Uterus (tissue), 4 donors: Measurements from ENCODE around the gene STUB1. TPM values are rescaled to one million over a fixed set of nuclear protein-coding genes. Genes with fewer than 3 reads are reported as not detected.

Experiments used
- DNase-seq, 2 donors: peaks; one replicate each; pipeline ENCODE4 v3.0.0-alpha.2; 2019 to 2020
- H3K27ac ChIP-seq, 2 donors: fragments of 200-600 bp; sonication (generic); 1 replicate in 1 of 2; 2 replicates in 1 of 2; pipeline ENCODE4 v1.5.1; 2016 to 2018
- H3K27me3 ChIP-seq, 2 donors: fragments of 200-600 bp; sonication (generic); one replicate each; pipeline ENCODE4 v1.5.1; 2018 to 2019; ENCODE audit warnings: control low read depth in 1 of 2
- H3K36me3 ChIP-seq, 2 donors: fragments of 200-600 bp; sonication (generic); one replicate each; pipeline ENCODE4 v1.5.1; 2019; ENCODE audit warnings: control low read depth in 1 of 2
- H3K4me1 ChIP-seq, 2 donors: fragments of 200-600 bp; sonication (generic); one replicate each; pipeline ENCODE4 v1.5.1; 2018 to 2019; ENCODE audit warnings: control low read depth in 1 of 2
- H3K4me3 ChIP-seq, 2 donors: fragments of 200-600 bp; sonication (generic); 1 replicate in 1 of 2; 2 replicates in 1 of 2; pipeline ENCODE4 v1.5.1; 2018 to 2019; ENCODE audit warnings: mild to moderate bottlenecking in 1 of 2
- H3K9me3 ChIP-seq, 2 donors: fragments of 200-600 bp; sonication (generic); one replicate each; pipeline ENCODE4 v1.5.1; 2019; ENCODE audit warnings: control low read depth in 1 of 2
- POLR2A ChIP-seq, 2 donors: fragments of 450-650 bp; IDR thresholded peaks; one replicate each; pipeline ENCODE4 v1.6.1; 2016; ENCODE audit warnings: antibody characterized with exemption in 2 of 2, mild to moderate bottlenecking in 1 of 2, moderate library complexity in 1 of 2
- intact Hi-C: fragments of 100-400 bp; cut with DNase I; formaldehyde crosslinking; loops from one replicate; pipeline ENCODE4 v1.15.1; 2023; ENCODE audit warnings: low total_unique reads
- total RNA-seq, 4 donors: library from RNA; depleted of rRNA in 3 of 4; stranded (reverse); fragments of >200 nt in 3 of 4; gene quantifications; one replicate each; pipeline versions ENCODE4 v1.1.0 to v1.2.4, GENCODE V29; 2014 to 2023
- TF ChIP-seq, protein P1 (sequence below), 4 experiments: fragments of 200-600 bp in 2 of 4; fragments of 450-650 bp in 2 of 4; sonication (generic) in 2 of 4; IDR thresholded peaks; one replicate each; pipeline ENCODE4 v1.5.1; 2016 to 2019; ENCODE audit warnings: antibody characterized with exemption in 4 of 4, mild to moderate bottlenecking in 2 of 4, moderate library complexity in 1 of 4
- donor health status: DM: yes; HTN: yes; CAD: no.

Gene STUB1
- total RNA-seq, 4 donors from 2014 or later = 62.7 to 212 (median 93.3) TPM

DNA sequence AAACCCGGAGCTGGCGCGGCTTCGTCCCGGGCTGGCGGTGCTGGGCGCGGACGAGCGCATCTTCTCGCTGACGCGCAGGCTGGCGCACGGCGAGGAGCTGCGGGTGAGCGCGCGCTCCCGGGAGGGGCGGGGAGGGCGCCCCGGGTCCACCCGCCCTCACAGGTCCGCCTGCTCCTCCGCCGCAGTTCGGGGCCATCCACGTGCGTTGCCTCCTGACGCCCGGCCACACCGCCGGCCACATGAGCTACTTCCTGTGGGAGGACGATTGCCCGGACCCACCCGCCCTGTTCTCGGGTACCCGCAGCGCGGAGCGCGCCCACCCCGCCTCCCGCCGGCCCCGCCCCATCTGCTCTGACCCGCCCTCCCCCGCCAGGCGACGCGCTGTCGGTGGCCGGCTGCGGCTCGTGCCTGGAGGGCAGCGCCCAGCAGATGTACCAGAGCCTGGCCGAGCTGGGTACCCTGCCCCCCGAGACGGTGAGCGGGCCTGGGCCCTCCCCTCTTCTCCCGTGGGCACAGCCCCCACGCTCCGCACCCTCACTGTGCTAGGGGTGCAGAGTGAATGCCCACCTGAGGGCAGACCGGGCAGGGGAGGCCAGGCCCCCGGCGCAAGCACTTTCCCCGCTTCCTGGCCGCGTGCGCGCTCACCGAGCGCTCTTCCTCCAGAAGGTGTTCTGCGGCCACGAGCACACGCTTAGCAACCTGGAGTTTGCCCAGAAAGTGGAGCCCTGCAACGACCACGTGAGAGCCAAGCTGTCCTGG, 48.1 kb downstream of the STUB1 start:
- intact Hi-C loops = no loop called here
- no peaks in the 10 kb centered on the region for H3K36me3 ChIP-seq
- H3K4me1 ChIP-seq = peaks cover 0 to 18% of the 10 kb centered on the region in 2 donors
- DNase-seq = no peak
- peak overlapping the region in 1 of 2 donors; percentile 11 for H3K4me3 ChIP-seq
- peaks cover 0 to 28% of the 10 kb centered on the region in 2 donors for H3K27me3 ChIP-seq
- no peak overlapping the region for H3K27ac ChIP-seq
- H3K9me3 ChIP-seq = no peaks in the 10 kb centered on the region
- TF ChIP-seq POLR2A (IDR thresholded peaks at IDR 0.05) = no peak
- TF ChIP-seq, protein P1, sequence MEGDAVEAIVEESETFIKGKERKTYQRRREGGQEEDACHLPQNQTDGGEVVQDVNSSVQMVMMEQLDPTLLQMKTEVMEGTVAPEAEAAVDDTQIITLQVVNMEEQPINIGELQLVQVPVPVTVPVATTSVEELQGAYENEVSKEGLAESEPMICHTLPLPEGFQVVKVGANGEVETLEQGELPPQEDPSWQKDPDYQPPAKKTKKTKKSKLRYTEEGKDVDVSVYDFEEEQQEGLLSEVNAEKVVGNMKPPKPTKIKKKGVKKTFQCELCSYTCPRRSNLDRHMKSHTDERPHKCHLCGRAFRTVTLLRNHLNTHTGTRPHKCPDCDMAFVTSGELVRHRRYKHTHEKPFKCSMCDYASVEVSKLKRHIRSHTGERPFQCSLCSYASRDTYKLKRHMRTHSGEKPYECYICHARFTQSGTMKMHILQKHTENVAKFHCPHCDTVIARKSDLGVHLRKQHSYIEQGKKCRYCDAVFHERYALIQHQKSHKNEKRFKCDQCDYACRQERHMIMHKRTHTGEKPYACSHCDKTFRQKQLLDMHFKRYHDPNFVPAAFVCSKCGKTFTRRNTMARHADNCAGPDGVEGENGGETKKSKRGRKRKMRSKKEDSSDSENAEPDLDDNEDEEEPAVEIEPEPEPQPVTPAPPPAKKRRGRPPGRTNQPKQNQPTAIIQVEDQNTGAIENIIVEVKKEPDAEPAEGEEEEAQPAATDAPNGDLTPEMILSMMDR (IDR thresholded peaks at IDR 0.05) = no peak

GRCh38 chr16:728890-729744, 48.9 kb downstream of the STUB1 start:
- no peak overlapping the region for H3K4me3 ChIP-seq
- no peak for DNase-seq
- no peak overlapping the region for H3K27ac ChIP-seq
- no peaks in the 10 kb centered on the region for H3K36me3 ChIP-seq
- TF ChIP-seq POLR2A (IDR thresholded peaks at IDR 0.05) = no peak
- TF ChIP-seq, protein P1 (IDR thresholded peaks at IDR 0.05) = no peak
- intact Hi-C loops = no loop called here
- no peaks in the 10 kb centered on the region for H3K9me3 ChIP-seq
- H3K4me1 ChIP-seq = peaks cover 0 to 18% of the 10 kb centered on the region in 2 donors
- H3K27me3 ChIP-seq = peaks cover 0 to 28% of the 10 kb centered on the region in 2 donors

DNA sequence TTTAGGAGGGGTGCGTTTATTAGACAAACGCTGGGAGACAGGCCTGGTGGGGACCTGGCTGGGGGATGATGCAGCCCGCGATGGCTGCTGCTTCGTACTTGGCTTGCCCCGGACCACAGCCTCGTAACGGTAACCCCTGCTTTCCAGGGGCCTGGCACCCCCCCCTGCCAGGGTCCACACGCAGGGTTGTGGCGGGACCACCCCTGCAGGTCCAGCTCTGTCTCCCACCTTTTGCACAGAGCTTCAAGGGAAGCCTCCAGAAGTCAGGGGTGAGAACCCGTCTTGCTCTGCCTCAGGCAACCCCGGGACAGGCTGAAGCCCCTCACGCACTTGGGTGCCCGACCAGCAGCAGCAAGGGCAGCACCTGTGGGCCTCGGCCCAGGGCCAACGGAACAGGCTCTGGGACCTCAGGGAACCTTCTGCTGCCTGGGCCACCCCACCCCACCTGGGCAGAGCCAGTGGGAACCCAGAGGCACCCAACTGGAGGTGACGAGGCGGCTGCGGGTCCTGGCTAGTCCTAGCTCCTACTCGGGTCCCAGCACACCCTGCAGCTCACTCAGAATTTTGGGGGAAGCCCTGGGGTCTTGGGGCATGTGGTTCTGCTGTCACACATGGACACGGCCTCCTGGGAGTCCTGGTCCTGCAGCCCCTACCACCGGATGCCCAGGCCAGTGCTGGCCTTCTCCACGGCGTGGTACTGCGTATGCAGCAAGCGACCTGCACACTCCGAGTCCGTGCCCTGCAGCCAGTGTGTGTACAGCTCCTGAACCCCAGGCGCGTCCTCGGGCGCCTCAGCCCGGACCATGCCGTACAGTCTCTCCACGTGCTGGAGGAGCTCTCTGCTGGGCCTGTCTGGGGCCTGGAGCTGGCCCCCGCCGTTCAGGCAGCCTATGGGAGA, 49.8 kb downstream of the STUB1 start:
- no peaks in the 10 kb centered on the region for H3K36me3 ChIP-seq
- no peak overlapping the region for H3K4me3 ChIP-seq
- peaks cover 0 to 28% of the 10 kb centered on the region in 2 donors for H3K27me3 ChIP-seq
- TF ChIP-seq, protein P1 (IDR thresholded peaks at IDR 0.05) = no peak
- no peak for TF ChIP-seq POLR2A (IDR thresholded peaks at IDR 0.05)
- intact Hi-C loops = no loop called here
- no peaks in the 10 kb centered on the region for H3K9me3 ChIP-seq
- no peak for DNase-seq
- peaks cover 0 to 18% of the 10 kb centered on the region in 2 donors for H3K4me1 ChIP-seq
- no peak overlapping the region for H3K27ac ChIP-seq

DNA sequence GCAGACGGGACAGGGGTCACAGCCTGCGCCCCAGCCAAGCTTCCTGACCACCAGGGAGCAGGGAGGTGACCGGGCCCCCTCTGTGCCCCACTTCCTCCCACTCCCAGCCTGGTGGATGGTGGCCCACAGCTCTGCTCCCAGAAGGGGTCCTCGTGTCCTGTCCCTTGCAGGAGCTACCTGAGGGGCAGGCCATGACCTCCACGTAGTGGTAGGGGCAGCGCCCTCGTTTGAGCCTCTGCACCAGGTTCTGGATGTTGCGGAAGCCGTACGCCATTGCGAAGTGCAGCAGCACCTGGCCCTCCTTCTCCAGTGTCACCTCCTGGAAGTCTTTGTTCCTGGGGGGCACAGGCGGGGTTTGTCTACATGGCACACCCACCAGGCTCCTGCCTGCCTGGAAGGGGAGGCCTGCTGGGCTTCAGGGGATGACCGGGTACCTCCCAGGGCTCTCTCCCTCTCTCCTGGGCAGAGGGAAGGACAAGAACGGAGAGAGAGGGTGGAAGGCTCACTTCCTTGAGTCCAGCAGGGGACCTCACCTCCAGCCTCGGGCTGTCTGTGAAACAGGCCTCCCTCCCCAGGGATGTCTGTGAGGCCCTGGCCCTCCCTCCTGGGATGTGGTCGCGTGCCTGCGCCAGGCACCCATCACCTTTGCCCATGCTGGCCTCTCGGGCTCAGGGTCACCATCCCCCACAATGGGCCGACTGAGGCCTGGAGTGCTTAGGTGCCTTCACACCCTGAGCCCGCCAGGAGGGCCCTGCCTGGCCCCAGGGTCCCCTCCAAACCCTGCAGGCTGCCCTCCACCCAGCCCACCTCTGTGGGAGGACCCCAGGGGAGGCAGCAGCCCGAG, 50.7 kb downstream of the STUB1 start:
- Histone ChIP-seq H3K9me3 (no peaks in the 10 kb centered on the region), H3K36me3 (no peaks in the 10 kb centered on the region), H3K4me3 (no peak overlapping the region), H3K27me3 (peaks cover 0 to 28% of the 10 kb centered on the region in 2 donors), H3K4me1 (peaks cover 0 to 18% of the 10 kb centered on the region in 2 donors), H3K27ac (no peak overlapping the region)
- DNase-seq = no peak
- no peak for TF ChIP-seq POLR2A (IDR thresholded peaks at IDR 0.05)
- TF ChIP-seq, protein P1 (IDR thresholded peaks at IDR 0.05) = no peak
- intact Hi-C loops = no loop called here
